Neural progenitor cell (in vitro differentiated cells): Measurements from ENCODE around the gene GLT8D2.

ENCODE experiments used
- EZH2 ChIP-seq: fragments of 200-600 bp; sonication (generic); IDR thresholded peaks from 2 replicates; pipeline ENCODE4 v1.6.1; 2017; ENCODE audit warnings: antibody characterized with exemption, mild to moderate bottlenecking, moderate library complexity
- TF ChIP-seq, protein P1 (sequence below): fragments of 200-600 bp; sonication (generic); IDR thresholded peaks from 2 replicates; pipeline ENCODE4 v1.5.1; 2017; ENCODE audit warnings: antibody characterized with exemption, mild to moderate bottlenecking

DNA sequence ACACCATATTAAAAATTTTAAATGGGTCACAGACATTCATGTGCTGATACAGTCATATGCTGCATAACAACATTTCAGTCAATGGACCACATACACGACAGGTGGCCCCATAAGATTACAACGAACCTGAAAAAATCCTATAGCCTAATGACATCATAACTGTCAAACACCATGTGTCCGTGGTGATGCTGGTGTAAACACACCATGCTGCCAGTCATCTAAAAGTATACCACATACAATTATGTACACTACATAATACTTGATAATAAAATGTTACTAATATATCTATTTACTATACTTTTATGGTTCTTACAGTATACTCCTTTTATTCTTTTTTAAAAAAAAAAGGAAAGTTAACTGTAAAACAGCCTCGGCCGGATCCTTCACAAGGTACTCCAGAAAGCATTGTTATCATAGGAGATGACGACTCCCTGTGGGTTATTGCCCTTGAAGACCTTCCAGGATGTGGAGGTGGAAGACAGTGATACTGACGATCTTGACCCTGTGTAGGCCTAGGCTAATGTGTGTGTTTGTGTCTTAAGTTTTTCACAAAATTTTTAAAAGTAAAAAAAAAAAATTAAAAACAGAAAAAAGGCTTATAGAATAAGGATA is 89.3 kb downstream of the GLT8D2 start:
- TF ChIP-seq, protein P1, sequence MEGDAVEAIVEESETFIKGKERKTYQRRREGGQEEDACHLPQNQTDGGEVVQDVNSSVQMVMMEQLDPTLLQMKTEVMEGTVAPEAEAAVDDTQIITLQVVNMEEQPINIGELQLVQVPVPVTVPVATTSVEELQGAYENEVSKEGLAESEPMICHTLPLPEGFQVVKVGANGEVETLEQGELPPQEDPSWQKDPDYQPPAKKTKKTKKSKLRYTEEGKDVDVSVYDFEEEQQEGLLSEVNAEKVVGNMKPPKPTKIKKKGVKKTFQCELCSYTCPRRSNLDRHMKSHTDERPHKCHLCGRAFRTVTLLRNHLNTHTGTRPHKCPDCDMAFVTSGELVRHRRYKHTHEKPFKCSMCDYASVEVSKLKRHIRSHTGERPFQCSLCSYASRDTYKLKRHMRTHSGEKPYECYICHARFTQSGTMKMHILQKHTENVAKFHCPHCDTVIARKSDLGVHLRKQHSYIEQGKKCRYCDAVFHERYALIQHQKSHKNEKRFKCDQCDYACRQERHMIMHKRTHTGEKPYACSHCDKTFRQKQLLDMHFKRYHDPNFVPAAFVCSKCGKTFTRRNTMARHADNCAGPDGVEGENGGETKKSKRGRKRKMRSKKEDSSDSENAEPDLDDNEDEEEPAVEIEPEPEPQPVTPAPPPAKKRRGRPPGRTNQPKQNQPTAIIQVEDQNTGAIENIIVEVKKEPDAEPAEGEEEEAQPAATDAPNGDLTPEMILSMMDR, result no peak
- no peak for TF ChIP-seq EZH2
